Thyroid gland (tissue), 4 donors: ENCODE measurements around the gene MAK. TPM values are rescaled to one million over a fixed set of nuclear protein-coding genes. Genes with fewer than 3 reads are reported as not detected.

Experiments used
- DNase-seq, 2 donors: peaks; one replicate each; pipeline ENCODE4 v3.0.0-alpha.2; 2019
- H3K27ac ChIP-seq, 3 donors: fragments of 200-600 bp; sonication (generic); 1 replicate in 2 of 3; 2 replicates in 1 of 3; pipeline ENCODE4 v1.5.1; 2016 to 2019; ENCODE audit warnings: mild to moderate bottlenecking in 1 of 3, moderate library complexity in 1 of 3
- H3K27me3 ChIP-seq: fragments of 200-600 bp; sonication (generic); one replicate; pipeline ENCODE4 v1.5.1; 2019
- H3K36me3 ChIP-seq, 2 donors: fragments of 200-600 bp; sonication (generic); one replicate each; pipeline ENCODE4 v1.5.1; 2016 to 2019
- H3K4me1 ChIP-seq, 2 donors: fragments of 200-600 bp; sonication (generic); one replicate each; pipeline ENCODE4 v1.5.1; 2017 to 2019
- H3K4me3 ChIP-seq, 3 donors: fragments of 200-600 bp; sonication (generic); replicated peaks in 1 of 3; 1 replicate in 2 of 3; 2 replicates in 1 of 3; pipeline ENCODE4 v1.5.1; 2016; ENCODE audit warnings: mild to moderate bottlenecking in 1 of 3
- H3K9me3 ChIP-seq: fragments of 200-600 bp; sonication (generic); one replicate; pipeline ENCODE4 v1.5.1; 2017
- CTCF ChIP-seq, 6 experiments: fragments of 200-600 bp in 3 of 6; fragments of 450-650 bp in 3 of 6; sonication (generic) in 3 of 6; IDR thresholded peaks; one replicate each; pipeline ENCODE4 v1.5.1; 2016 to 2019; ENCODE audit warnings: antibody characterized with exemption in 6 of 6, mild to moderate bottlenecking in 2 of 6, inconsistent platforms in 1 of 6, moderate library complexity in 1 of 6
- POLR2A ChIP-seq, 2 donors: fragments of 450-650 bp; IDR thresholded peaks; one replicate each; pipeline ENCODE4 v1.6.1; 2017; ENCODE audit warnings: antibody characterized with exemption in 2 of 2, mild to moderate bottlenecking in 2 of 2, moderate library complexity in 1 of 2
- WGBS, 2 donors: methylation state at CpG; one replicate each; pipeline ENCODE4 v1.1.5; 2017; 5-methylcytosine and 5-hydroxymethylcytosine counted together
- intact Hi-C: fragments of 100-400 bp; cut with DNase I; formaldehyde crosslinking; loops from one replicate; pipeline ENCODE4 v1.15.1; 2023
- total RNA-seq, 4 donors: library from RNA; depleted of rRNA; stranded (reverse); fragments of >200 nt; gene quantifications; one replicate each; pipeline ENCODE4 v1.2.3, GENCODE V29; 2016

The MAK gene
- total RNA-seq, 4 donors from 2014 or later: 0.21 TPM; not detected in 3

- no peaks in the 10 kb centered on the region for H3K9me3 ChIP-seq
- H3K36me3 ChIP-seq: no peaks in the 10 kb centered on the region
- H3K27ac ChIP-seq: no peak overlapping the region
- no peaks in the 10 kb centered on the region for H3K4me1 ChIP-seq
- TF ChIP-seq POLR2A (IDR thresholded peaks at IDR 0.05) (no peak), CTCF (IDR thresholded peaks at IDR 0.05) (no peak)
- no peaks in the 10 kb centered on the region for H3K27me3 ChIP-seq
- intact Hi-C loops: loop anchor here (10.0 kb wide), 1 partner anchor 307 kb away; no protein-coding TSS in a partner anchor
- DNase-seq: no peak
- H3K4me3 ChIP-seq: no peak overlapping the region
- WGBS, 2 donors: 87 to 89% methylated on average over 5 of the region's 5 CpGs
These were observed 46.2 kb downstream of the MAK start for GRCh38 chr6:10792101-10792500.

GRCh38 chr6:10791673-10792072 lies 46.7 kb downstream of the MAK start:
- DNase-seq: no peak
- WGBS, 2 donors: 96 to 97% methylated on average over 5 of the region's 5 CpGs
- Histone ChIP-seq H3K27me3 (no peaks in the 10 kb centered on the region), H3K9me3 (no peaks in the 10 kb centered on the region), H3K36me3 (no peaks in the 10 kb centered on the region), H3K27ac (no peak overlapping the region), H3K4me3 (no peak overlapping the region), H3K4me1 (no peaks in the 10 kb centered on the region)
- TF ChIP-seq POLR2A (IDR thresholded peaks at IDR 0.05) (no peak), CTCF (IDR thresholded peaks at IDR 0.05) (no peak)
- intact Hi-C loops: loop anchor here (10.0 kb wide), 1 partner anchor 307 kb away; no protein-coding TSS in a partner anchor

- no peak for TF ChIP-seq CTCF (IDR thresholded peaks at IDR 0.05)
- TF ChIP-seq POLR2A (IDR thresholded peaks at IDR 0.05): no peak
- 92 to 95% methylated on average over 8 of the region's 8 CpGs for WGBS, 2 donors
- no peak for DNase-seq
- Histone ChIP-seq H3K27me3 (no peaks in the 10 kb centered on the region), H3K4me1 (no peaks in the 10 kb centered on the region), H3K27ac (no peak overlapping the region), H3K9me3 (no peaks in the 10 kb centered on the region), H3K36me3 (peaks cover 0 to 4% of the 10 kb centered on the region in 2 donors), H3K4me3 (no peak overlapping the region)
- intact Hi-C loops: no loop called here
These were observed 59.3 kb downstream of the MAK start for GRCh38 chr6:10779076-10779475.

GRCh38 chr6:10778230-10778629 lies 60.1 kb downstream of the MAK start:
- no peak for TF ChIP-seq POLR2A (IDR thresholded peaks at IDR 0.05)
- no peak for TF ChIP-seq CTCF (IDR thresholded peaks at IDR 0.05)
- no peaks in the 10 kb centered on the region for H3K9me3 ChIP-seq
- no peak overlapping the region for H3K27ac ChIP-seq
- intact Hi-C loops: no loop called here
- peaks cover 0 to 4% of the 10 kb centered on the region in 2 donors for H3K36me3 ChIP-seq
- H3K4me3 ChIP-seq: no peak overlapping the region
- H3K27me3 ChIP-seq: no peaks in the 10 kb centered on the region
- 97 to 98% methylated on average over 3 of the region's 3 CpGs for WGBS, 2 donors
- H3K4me1 ChIP-seq: no peaks in the 10 kb centered on the region
- no peak for DNase-seq

- intact Hi-C loops: no loop called here
- TF ChIP-seq CTCF (IDR thresholded peaks at IDR 0.05) (no peak), POLR2A (IDR thresholded peaks at IDR 0.05) (no peak)
- no peak overlapping the region for H3K27ac ChIP-seq
- H3K4me1 ChIP-seq: no peaks in the 10 kb centered on the region
- no peaks in the 10 kb centered on the region for H3K9me3 ChIP-seq
- no peaks in the 10 kb centered on the region for H3K27me3 ChIP-seq
- peaks cover 3 to 4% of the 10 kb centered on the region in 2 donors for H3K36me3 ChIP-seq
- WGBS, 2 donors: 83 to 86% methylated on average over 12 of the region's 12 CpGs
- no peak overlapping the region for H3K4me3 ChIP-seq
- DNase-seq: no peak
These were observed 66.9 kb downstream of the MAK start for GRCh38 chr6:10771371-10771894.
